Common myeloid progenitor, CD34-positive (primary cell): Measurements from ENCODE around the gene MAGEA2B.
"Not testable (repeated sequence)": the region's sequence is repeated elsewhere in the genome, so short reads cannot be mapped to it uniquely, and the experiment has no call there.

Experiments used
- CTCF ChIA-PET: fragments of 350-600 bp; sonication (Branson Sonifier 250); formaldehyde crosslinking; loops from one replicate; lab custom pipeline; 2021; ENCODE audit warnings: antibody characterized with exemption; lab: Charles Lee
- POLR2A ChIA-PET: fragments of 350-600 bp; sonication (Branson Sonifier 250); formaldehyde crosslinking; loops from one replicate; lab custom pipeline; 2021; ENCODE audit warnings: antibody characterized with exemption; lab: Charles Lee
- DNase-seq, 3 donors: peaks; one replicate each; pipeline versions ENCODE4 v3.0.0 to v3.0.0-alpha.2; 2013
- H3K27ac ChIP-seq, 2 experiments: 1 replicate in 1 of 2; 2 replicates in 1 of 2; pipeline ENCODE4 v1.7.0; 2013; ENCODE audit warnings: inconsistent platforms in 2 of 2, low read length in 2 of 2, mild to moderate bottlenecking in 2 of 2, low read depth in 1 of 2, moderate library complexity in 1 of 2; ENCODE audit not compliant: severe bottlenecking in 2 of 2, insufficient read depth in 1 of 2, poor library complexity in 1 of 2
- H3K27me3 ChIP-seq, 5 experiments: replicated peaks in 2 of 5; 1 replicate in 3 of 5; 2 replicates in 2 of 5; pipeline versions ENCODE4 v1.6.1 to v1.7.0; 2013; ENCODE audit warnings: low read length in 4 of 5, mild to moderate bottlenecking in 2 of 5, moderate library complexity in 2 of 5, inconsistent platforms in 1 of 5; ENCODE audit not compliant: insufficient read depth in 5 of 5, control insufficient read depth in 4 of 5
- H3K36me3 ChIP-seq, 4 experiments: 1 replicate in 2 of 4; 2 replicates in 2 of 4; pipeline versions ENCODE4 v1.6.1 to v1.7.0; 2013; ENCODE audit warnings: low read length in 3 of 4, control low read depth in 1 of 4, mild to moderate bottlenecking in 1 of 4; ENCODE audit not compliant: control insufficient read depth in 4 of 4, insufficient read depth in 4 of 4
- H3K4me1 ChIP-seq, 4 experiments: 1 replicate in 3 of 4; 2 replicates in 1 of 4; pipeline versions ENCODE4 v1.6.1 to v1.7.1; 2013; ENCODE audit warnings: low read length in 3 of 4, mild to moderate bottlenecking in 3 of 4, control low read depth in 1 of 4, inconsistent platforms in 1 of 4, moderate library complexity in 1 of 4; ENCODE audit not compliant: control insufficient read depth in 4 of 4, insufficient read depth in 4 of 4; ENCODE audit errors: control extremely low read depth in 1 of 4
- H3K4me3 ChIP-seq, 7 experiments: 1 replicate in 4 of 7; 2 replicates in 3 of 7; pipeline versions ENCODE4 v1.5.1 to v1.7.0; 2013; ENCODE audit warnings: mild to moderate bottlenecking in 7 of 7, low read length in 6 of 7, moderate library complexity in 6 of 7, inconsistent platforms in 2 of 7, low read depth in 2 of 7, control low read depth in 1 of 7; ENCODE audit not compliant: insufficient read depth in 4 of 7, control insufficient read depth in 1 of 7; ENCODE audit errors: extremely low read depth in 1 of 7
- H3K9me3 ChIP-seq, 5 experiments: 1 replicate in 4 of 5; 2 replicates in 1 of 5; pipeline versions ENCODE4 v1.6.1 to v1.7.1; 2013; ENCODE audit warnings: low read length in 4 of 5, mild to moderate bottlenecking in 2 of 5, inconsistent platforms in 1 of 5, low read depth in 1 of 5, moderate library complexity in 1 of 5; ENCODE audit not compliant: control insufficient read depth in 4 of 5, insufficient read depth in 2 of 5; ENCODE audit errors: control extremely low read depth in 1 of 5
- WGBS: methylation state at CpG from one replicate; pipeline ENCODE4 v1.1.5; 2013; ENCODE audit not compliant: insufficient coverage; 5-methylcytosine and 5-hydroxymethylcytosine counted together

The MAGEA2B gene

DNA sequence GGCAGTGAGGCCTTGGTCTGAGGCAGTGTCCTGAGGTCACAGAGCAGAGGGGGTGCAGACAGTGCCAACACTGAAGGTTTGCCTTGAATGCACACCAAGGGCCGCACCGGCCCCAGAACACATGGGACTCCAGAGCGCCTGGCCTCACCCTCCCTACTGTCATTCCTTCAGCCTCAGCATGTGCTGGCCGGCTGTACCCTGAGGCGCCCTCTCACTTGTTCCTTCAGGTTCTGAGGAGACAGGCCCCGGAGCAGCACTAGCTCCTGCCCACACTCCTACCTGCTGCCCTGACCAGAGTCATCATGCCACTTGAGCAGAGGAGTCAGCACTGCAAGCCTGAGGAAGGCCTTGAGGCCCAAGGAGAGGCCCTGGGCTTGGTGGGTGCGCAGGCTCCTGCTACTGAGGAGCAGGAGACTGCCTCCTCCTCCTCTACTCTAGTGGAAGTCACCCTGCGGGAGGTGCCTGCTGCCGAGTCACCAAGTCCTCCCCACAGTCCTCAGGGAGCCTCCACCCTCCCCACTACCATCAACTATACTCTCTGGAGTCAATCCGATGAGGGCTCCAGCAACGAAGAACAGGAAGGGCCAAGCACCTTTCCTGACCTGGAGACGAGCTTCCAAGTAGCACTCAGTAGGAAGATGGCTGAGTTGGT lies 21.6 kb downstream of the MAGEA2B start:
- ChIA-PET POLR2A (no interaction called here), CTCF (no interaction called here)
- 86% methylated on average over 12 of the region's 12 CpGs for WGBS
- H3K36me3 ChIP-seq = no peaks in the 10 kb centered on the region
- peaks cover 0 to 3% (median 0%) of the 10 kb centered on the region in 5 experiments for H3K27me3 ChIP-seq
- no peaks in the 10 kb centered on the region for H3K4me1 ChIP-seq
- peaks cover 0 to 3% (median 0%) of the 10 kb centered on the region in 5 experiments for H3K9me3 ChIP-seq
- DNase-seq = no peak
- H3K27ac ChIP-seq = no peak overlapping the region
- H3K4me3 ChIP-seq = no peak overlapping the region

DNA sequence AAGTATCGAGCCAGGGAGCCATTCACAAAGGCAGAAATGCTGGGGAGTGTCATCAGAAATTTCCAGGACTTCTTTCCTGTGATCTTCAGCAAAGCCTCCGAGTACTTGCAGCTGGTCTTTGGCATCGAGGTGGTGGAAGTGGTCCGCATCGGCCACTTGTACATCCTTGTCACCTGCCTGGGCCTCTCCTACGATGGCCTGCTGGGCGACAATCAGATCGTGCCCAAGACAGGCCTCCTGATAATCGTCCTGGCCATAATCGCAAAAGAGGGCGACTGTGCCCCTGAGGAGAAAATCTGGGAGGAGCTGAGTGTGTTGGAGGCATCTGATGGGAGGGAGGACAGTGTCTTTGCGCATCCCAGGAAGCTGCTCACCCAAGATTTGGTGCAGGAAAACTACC lies 22.1 kb downstream of the MAGEA2B start:
- H3K4me3 ChIP-seq, H3K27ac ChIP-seq, H3K4me1 ChIP-seq, DNase-seq, CTCF ChIA-PET, POLR2A ChIA-PET, H3K36me3 ChIP-seq, H3K9me3 ChIP-seq, H3K27me3 ChIP-seq: not testable (repeated sequence)
- WGBS = 87% methylated on average over 10 of the region's 12 CpGs

DNA sequence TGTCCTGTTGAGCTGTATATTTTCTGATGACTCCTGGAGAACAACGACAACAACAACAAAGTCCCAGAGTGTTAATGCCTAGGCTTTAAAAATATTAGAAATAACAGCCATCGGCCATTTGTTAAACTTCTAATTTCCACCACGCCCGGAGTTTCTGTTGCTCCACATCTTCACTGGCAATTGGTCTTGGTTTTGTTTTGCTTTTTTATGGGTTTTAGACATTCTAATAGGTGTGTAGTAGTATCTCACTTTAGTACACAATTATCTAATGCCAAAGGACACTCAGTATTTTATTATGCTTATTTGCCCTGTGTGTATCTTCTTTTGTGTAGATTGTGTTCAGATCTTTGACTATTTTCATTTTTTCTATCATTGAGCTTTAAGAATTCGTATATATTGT lies 24.1 kb downstream of the MAGEA2B start:
- Histone ChIP-seq H3K36me3 (no peaks in the 10 kb centered on the region), H3K27me3 (peaks cover 0 to 3% (median 0%) of the 10 kb centered on the region in 5 experiments), H3K27ac (no peak overlapping the region), H3K9me3 (peaks cover 0 to 3% (median 0%) of the 10 kb centered on the region in 5 experiments), H3K4me3 (no peak overlapping the region), H3K4me1 (no peaks in the 10 kb centered on the region)
- ChIA-PET POLR2A (no interaction called here), CTCF (no interaction called here)
- no peak for DNase-seq
- WGBS = 83% methylated on average over 1 of the region's 5 CpGs

- no CpG with 5 or more reads among the region's 35 CpGs for WGBS
- H3K27me3 ChIP-seq, H3K27ac ChIP-seq, POLR2A ChIA-PET, H3K36me3 ChIP-seq, H3K9me3 ChIP-seq, CTCF ChIA-PET, H3K4me1 ChIP-seq, DNase-seq, H3K4me3 ChIP-seq: not testable (repeated sequence)
These were observed 39.5 kb downstream of the MAGEA2B start, which contains the start of gene MAGEA2 for GRCh38 chrX:152753686-152754650. MAGEA2 (minus strand) TSS chrX:152753842; CDS start chrX:152751363, 2,479 bp downstream.

DNA sequence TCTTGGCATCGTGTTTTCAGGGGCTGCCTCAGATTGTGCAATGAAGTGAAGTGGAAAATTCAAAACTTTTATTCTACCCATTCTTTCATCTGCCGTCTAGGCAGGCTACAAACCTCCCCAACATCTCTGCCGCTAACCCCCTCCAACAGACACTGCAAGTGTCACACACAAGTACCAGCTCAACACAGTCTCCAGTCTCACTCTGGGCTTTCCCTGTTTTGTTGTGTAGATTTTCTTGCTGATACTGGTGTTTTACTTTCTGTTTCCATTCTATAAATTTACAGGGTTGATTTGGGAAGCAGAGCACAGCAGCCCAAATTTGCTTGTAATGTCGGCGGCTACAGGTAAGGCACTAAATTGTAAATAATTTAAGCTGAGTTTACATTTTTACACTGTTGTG lies 40.4 kb downstream of the MAGEA2B start:
- H3K27me3 ChIP-seq, DNase-seq, CTCF ChIA-PET, H3K4me3 ChIP-seq, POLR2A ChIA-PET, H3K9me3 ChIP-seq, H3K4me1 ChIP-seq, H3K36me3 ChIP-seq, H3K27ac ChIP-seq: not testable (repeated sequence)
- no CpG with 5 or more reads among the region's 5 CpGs for WGBS

- H3K4me3 ChIP-seq, H3K27me3 ChIP-seq, POLR2A ChIA-PET, H3K27ac ChIP-seq, H3K9me3 ChIP-seq, H3K4me1 ChIP-seq, DNase-seq, CTCF ChIA-PET, H3K36me3 ChIP-seq: not testable (repeated sequence)
- WGBS = no CpG with 5 or more reads among the region's 2 CpGs
These were observed 44.5 kb downstream of the MAGEA2B start, which contains the start of gene CSAG3 for GRCh38 chrX:152758918-152759317. CSAG3 (plus strand) TSS chrX:152759218.

- H3K27me3 ChIP-seq, H3K36me3 ChIP-seq, H3K27ac ChIP-seq, H3K4me3 ChIP-seq, CTCF ChIA-PET, H3K4me1 ChIP-seq, DNase-seq, H3K9me3 ChIP-seq, POLR2A ChIA-PET: not testable (repeated sequence)
- WGBS = no CpG with 5 or more reads among the region's 7 CpGs
These were observed 45.1 kb downstream of the MAGEA2B start for GRCh38 chrX:152759544-152759943.
